HuH-7.5 (cell line): ENCODE data around the gene KCNH8.
"Not testable (repeated sequence)": the region's sequence is repeated elsewhere in the genome, so short reads cannot be mapped to it uniquely, and the experiment has no call there.

Source experiments
- DNase-seq: peaks from one replicate; pipeline ENCODE4 v3.0.0; 2011; ENCODE audit warnings: low spot score

KCNH8 gene

DNA sequence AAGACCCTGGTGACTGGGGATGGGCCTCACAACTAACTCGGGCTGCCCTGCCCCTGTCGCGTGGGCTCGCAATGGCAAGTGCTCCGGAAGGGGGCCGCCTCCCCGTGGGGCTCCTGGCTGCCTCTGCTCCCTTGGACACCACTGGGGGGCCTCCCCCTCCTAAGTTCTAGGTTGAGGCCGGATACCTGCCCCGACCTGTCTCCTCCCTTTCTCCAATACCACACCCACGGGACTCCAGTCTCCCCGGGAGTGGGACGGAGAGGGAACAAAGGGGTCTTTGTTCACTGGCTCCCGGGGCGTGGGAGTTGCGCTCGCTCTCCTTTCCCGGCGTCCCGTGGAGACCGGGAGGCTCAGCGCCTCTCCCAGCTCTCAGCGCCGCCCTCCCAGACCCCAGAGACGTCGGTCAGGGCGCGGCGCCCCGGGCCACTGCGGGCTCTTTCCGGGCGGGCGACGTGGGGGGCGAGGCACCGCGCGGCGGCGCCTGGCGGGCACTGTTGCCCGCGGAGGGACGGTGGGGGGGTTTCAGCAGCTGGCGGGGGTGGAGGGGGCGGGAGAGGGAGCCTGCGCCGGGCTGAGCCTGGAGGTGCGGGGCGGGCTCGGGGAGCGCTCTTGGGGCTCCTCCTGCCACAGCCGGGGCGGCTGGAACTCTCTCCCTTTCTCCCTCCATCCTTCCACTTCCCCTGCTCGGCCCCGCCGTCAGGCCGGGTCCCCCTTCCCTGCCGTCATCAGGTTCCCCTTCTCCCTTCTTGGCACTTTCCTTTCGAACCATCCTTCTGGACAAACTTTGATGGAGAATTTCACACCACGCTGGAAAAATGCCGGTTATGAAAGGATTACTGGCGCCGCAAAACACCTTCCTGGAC, at the start of gene KCNH8:
KCNH8 (plus strand) TSS at position 606 of the 863 bp plus-strand sequence; CDS start at position 816, 210 bp downstream.
- peak; percentile 53 for DNase-seq

DNA sequence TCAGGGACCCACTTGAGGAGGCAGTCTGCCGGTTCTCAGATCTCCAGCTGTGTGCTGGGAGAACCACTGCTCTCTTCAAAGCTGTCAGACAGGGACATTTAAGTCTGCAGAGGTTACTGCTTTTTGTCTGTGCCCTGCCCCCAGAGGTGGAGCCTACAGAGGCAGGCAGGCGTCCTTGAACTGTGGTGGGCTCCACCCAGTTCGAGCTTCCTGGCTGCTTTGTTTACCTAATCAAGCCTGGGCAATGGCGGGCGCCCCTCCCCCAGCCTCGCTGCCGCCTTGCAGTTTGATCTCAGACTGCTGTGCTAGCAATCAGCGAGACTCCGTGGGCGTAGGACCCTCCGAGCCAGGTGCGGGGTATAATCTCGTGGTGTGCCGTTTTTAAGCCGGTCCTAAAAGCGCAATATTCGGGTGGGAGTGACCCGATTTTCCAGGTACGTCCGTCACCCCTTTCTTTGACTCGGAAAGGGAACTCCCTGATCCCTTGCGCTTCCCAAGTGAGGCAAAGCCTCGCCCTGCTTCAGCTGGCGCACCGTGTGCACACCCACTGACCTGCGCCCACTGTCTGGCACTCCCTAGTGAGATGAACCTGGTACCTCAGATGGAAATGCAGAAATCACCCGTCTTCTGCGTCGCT, 45.5 kb upstream of the KCNH8 start:
- not testable (repeated sequence) for DNase-seq

DNA sequence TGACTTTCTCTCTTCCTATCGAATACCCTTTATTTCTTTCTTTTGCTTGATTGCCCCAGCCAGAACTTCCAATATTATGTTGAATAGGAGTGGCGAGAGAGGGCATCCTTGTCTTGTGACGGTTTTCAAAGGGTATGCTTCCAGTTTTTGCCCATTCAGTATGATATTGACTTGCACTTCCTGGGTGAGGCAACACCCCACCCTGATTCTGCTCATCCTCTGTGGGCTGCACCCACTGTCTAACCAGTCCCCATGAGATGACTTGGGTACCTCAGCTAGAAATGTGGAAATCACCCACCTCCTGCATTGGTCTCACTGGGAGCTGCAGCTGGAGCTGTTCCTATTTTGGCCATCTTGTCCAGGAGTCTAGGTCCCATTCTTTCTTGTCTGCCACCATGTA, 44.8 kb upstream of the KCNH8 start:
- no peak for DNase-seq

DNA sequence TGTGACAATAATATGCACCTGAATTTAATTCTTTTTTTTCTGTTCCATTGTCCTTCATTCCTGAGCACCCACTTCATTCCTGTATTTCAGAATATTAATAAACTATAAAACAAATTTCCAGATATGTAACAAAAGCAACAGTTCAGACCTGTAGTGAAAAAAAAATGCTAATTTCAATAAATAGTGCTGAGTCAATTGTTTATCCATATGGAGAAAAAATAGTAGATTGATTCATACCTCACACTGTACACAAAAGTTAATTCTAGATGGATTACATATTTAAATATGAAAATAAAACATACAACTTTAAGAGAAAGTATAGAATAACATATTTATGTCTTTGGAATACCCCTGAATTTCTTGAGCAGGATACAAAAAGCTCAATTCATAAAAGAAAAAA, 43.9 kb upstream of the KCNH8 start:
- DNase-seq: no peak

DNA sequence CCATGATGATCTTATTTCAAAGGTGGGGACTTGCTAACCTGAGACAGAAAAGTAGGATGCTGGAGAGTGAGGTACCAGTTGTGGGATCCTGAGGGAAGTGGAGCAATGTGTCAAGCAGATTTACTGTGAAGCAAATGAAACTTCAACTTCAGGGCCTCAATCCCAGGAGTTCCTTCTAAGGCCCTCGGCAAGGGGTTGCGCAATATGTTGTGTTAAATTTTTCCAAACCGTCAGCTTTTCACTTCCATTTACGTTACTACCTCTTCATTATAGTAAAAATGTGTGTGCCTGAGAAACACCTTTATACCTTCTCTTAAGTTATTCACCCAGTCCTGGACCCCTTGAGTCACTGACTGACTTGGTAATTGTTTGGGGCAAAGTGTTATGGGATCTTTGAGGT, 42.5 kb upstream of the KCNH8 start:
- no peak for DNase-seq

DNA sequence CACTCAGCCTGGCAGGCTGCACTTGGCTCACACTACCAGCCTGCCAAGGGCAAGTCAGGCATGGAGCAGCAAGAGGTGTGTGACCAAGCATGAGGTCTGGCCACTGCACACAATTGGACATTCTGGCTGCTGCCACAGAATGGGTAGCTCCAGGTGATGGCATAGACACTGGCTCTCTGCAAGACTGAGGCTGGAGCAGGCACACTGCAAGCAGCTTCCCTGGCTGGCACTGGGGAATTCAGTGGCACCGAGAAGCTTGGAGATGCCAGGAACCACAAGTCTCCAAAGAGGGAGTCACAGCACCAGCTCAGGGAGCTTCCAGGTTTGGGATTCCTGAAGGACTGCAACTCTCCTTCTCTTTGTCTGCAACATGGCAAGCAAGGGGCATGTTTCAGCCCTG, 42.0 kb upstream of the KCNH8 start:
- DNase-seq: no peak

DNA sequence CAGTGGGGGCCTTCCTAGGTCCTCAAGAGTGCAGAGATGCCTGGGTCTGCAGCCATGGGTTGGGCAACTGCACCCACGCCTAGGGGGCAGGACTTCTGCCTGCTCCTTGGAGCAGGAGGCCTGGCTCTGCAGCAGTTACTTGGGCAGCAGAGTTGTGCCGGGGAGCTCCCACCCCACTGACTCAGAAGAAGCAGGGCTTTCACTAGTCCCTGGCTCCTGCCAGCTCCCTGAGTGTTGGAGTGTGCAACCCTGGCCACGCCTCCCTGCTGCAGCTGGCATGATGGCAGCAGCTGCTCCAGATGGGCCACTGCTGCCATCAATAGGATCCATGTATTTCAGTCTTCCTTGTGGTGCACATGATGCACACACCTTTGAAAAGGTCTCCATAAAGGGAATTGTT, 40.6 kb upstream of the KCNH8 start:
- DNase-seq: no peak

DNA sequence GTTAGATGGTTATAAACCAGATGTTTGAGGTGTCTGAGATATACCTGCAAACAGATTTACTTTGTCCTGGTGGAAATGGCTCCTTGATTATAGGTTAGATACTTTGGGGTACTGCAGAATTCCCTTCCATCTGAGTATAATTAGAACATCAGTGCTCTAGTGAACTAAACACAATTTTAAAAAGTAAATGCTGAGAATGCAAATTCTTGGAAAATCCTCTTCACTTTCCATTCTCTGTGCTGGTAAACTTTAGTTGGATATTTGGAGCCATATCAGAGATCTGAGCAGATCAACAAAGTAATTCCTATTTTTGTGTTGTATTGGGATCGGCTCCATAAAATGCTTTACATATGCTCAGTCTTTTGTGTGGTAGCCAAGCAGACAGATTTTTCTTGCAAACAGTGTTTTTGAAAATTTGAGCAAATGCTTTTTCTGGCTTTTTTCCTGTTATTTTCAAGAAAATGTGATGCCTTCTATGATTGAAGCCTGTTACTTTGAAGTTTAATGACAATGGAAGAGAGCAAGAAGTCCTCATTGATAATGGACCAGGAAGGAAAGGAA, 37.9 kb upstream of the KCNH8 start:
- no peak for DNase-seq

DNA sequence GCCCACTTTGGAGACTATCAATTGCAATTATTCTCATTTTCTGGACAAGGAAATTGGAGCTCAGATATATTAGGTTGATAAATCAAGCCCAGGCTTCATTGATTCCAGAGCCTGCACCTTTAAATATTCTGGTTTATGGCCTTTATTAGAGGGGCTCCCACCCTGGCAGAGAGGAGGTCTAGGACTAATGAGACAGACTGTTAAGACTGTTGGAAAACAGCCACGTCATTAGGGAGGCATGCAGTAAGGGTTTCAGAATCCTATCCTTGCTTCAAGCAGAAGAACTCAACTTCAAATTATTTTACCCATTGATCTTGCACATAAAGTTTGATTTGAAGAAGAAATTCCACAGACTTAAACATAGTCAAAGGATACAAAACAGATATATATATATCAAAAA, 33.8 kb upstream of the KCNH8 start:
- no peak for DNase-seq

DNA sequence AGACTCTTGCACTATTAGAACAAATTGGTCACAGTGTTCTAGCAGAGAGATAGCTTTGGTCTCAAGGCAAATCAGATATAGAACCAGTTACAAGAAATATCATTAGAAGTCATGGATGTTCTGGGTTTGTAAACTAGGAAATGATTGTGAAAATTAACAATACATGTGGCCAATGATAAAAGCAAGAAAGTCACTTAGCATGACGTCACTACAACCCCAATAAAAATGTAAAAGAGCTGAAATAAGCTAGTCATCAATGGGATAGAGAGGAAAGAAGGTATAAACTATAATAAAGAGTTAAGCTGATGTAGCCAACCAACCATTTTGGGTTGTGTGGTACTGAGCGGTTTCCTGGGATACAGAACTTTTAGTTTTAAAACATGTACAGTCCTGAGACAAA, 32.1 kb upstream of the KCNH8 start:
- DNase-seq: no peak

DNA sequence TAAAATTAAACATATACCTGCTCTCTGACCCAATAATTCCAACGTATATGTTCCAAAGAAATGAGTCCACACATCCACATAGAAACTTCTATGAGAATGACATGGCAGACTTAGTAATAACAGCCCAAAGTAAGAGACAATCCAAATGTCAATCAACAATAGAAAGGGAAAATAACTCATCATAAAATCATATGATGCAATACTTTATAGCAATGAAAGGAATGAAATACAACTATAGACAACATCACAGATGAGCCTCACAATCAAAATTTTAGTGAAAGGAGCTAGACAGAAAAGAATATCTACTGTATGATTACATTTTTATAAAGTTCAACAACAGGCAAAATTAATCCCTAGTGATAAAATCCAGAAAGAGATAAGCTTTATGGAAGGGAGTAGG, 23.6 kb upstream of the KCNH8 start:
- DNase-seq: no peak

DNA sequence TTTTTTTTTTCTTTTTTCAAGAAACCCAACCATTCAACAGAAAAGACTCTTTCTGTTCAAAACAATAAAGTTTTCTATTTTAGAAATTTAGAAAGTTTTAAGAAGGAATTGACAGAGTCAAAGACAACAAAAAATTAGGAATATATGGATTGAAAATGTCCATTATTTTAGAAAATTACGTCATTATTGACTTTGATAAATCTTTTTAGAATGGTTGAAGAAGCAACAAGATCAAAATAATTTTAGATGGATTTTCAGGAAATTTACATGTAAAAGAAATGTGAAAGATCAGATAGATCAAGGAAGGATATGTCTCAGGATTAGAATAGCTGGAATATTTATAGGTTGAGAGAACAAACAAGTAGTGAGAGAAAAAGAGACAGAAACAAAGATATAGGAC, 8.4 kb upstream of the KCNH8 start:
- DNase-seq: no peak

DNA sequence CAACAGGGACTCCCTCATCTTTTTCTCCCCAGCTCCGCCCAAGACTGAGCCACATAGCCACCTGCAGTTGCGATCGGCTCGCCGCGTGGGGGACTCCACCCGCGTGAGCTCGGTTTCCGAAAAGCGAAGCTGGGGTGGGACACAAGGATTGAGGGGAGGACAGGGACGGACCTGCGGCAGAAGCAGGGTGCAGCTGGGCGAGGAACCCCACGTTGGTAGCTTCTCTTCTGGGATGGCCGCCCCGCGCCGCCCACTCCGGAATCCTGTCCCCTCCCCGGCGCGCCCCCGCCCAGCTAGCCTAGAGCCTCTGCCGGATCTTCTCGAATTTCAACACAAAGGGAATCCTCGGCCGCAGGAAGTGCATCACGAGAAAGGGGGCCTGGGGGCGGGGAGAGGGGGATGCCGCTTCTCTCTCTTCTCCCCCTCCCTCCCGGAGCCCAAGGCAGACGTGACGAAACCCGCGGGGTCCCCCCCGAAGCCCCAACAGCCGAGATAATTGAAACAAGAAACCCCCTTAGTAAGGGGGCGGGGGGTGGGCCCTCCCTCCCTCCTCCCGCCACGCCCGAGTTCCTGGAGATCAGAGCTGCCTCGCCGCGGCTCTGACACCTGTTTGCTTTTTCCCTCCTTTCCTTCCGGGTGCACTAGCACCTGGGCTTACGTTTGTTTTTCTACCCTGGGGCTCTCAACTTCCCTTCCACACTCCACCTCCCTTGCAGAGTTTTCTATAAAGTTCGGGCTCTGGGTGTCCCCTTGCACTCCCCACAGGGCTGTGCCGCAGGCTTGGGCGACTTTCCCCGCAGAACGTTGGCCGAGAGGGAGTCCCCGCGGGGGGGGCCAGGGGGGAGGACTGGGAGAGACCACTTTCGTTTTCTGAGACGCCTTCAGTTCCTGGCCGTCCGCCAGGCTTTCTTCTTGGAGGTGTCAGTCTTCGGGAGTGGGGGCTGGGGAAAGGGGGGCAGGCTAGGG, 1.3 kb upstream of the KCNH8 start:
- DNase-seq: peak; percentile 91

DNA sequence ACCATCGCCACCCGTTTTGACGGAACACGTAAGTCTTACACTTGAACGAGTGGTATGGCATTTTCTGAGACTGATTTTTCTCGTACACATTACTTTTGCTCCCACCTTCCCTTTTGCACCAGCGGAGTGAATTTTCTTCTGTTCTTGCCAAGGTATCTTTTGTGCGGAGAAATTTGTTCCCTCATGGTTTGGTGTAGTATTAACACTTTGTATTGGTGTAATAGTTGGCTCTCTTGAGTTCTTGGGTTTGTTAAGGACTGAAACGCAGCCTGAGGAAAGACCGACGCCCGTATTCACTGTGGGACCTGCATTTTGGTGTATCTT, 420 bp downstream of the KCNH8 start:
- DNase-seq: no peak

DNA sequence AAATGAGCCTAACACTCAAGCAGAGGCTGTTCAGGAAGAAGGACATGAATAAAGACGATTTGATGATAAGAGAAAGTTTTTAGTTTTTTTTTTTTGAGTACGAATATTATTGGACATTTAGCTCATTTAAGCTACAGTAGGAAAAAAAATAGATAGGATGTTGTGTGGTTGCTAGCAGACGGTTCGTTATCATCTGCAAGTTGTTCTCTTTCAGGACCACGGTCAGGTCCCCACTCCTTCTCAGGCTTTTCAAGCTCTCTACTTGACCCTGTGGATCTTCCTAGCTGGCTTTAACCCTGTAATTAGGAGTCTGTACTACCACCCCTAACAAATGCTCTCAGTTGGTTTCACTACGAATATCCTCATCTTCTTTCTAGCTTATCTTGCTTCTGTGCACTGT, 1.1 kb downstream of the KCNH8 start:
- peak; percentile 51 for DNase-seq

DNA sequence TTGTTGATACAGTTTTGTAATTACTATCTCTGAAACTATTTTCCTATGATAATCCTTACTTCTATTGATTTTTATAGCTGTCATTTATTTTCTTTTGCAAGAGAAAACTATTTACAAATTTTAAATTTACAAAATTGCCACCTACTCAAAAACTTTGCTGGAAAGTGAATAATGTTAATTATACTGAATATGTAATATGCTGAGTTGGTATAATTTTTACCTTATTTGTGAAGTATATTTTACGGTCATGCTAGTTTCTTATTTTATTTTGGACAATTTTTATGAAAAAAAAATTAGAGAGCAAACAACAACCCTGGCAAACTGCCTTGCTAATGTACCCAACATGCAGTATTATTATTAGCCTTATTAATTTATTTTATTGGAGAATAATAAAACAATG, 2.9 kb downstream of the KCNH8 start:
- DNase-seq: no peak

DNA sequence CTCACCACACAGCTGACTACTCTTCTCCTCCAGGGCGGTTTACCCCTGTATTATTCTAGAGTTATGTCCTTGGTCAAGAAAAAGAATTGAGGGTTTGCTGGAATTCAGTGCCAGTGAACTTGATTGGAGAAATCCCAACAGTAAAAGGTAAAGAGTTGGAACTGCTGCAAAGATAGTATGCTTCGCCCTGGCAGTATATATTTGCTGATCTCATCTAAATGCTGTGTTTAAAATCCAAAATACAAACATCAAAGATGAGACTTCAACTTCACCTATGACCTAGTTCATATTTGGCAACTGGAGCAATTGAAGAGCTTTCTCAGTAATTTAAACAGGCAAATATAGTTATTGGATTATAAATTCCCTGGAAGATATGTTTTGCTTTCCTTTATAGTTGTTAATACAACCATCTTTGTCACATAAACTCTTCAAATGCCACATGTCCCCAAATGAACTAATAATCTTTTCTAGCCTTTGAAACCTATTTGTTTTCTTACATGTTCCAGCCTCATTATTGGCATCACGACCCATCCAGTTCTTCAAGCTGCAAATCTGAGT, 6.5 kb downstream of the KCNH8 start:
- DNase-seq: no peak

DNA sequence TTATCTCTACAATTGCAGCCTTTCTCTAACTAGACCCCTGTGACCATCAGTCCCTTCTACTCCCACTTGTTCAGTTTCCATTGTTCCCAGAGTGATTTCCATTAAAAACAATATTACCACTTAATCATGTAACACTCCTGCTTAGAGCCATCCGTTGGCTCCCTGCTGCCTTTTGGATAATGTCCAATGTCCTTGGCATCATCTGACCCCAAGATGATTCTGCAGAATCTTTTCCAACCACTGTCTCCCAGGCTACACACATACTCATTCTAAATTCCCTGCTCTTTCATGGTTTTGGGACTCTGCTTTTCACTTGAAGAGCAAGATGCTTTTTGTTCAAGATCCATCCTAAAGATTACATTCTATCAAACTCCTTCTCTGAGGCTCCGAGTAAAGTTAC, 7.1 kb downstream of the KCNH8 start:
- DNase-seq: no peak

DNA sequence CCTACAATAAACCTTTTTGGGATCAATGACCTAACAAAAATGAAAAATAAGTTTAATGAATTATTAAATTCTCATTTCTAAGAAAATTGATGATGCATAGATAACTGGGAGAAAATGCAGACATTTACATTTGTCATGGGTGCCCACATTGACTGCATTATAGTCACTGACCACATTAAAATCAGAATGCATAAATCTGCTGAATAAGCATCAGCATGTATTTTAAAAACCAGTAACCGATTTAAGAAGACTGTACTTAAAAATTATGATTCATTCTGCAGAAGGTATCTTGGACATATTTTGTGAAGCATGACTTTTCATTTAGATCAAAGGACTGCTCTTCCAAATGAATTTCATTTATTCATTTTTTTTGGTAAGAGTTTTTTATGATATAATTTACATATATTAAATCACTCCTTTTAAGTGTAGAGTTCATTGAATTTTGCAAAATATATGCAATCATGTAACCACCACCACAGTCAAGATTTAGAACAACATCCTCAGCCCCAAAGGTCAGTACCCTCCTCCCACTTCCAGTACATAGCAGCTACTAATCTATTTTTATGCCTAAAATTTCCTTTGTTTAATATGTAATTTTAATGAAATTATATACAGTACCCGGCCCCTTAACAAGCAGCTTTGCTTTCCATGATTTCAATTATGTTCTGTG, 11.8 kb downstream of the KCNH8 start:
- DNase-seq: no peak

DNA sequence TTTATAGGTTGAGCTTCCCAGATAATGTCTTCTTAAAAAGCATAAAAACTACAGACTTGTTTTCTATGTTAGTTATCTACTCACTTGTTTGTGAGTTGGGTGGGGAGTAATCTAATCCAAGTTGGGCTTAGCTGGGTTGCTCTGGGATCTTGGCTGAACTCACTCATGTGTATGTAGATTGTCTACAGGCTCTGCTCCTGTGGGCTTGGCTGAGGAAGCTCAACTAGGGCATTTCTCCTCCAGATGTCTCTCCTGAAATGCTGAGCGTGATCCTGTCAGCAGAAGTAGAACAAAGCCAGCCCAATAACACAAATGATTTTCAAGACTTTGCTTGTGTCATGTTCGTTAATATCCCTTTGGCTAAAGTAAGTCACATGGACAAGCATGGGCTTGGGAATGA, 17.3 kb downstream of the KCNH8 start:
- DNase-seq: no peak

DNA sequence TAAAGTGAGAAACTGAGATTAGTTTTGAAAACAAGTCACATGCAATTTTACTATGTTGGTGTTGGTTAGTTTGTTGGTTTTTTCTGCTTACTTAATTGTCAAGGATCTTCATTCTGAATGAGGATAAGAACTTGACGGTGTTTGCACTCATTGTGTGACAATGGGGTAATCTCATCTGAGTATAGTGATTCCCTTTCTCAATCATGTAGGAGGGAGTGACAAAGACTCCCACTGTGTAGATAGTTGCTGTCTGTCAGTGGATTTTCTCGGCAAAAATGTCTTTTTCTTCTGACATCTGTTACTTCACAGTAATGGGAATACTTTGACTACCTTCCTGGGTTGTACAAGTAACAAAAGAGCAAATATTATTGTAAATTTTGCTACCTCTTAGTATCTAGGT, 23.5 kb downstream of the KCNH8 start:
- no peak for DNase-seq

DNA sequence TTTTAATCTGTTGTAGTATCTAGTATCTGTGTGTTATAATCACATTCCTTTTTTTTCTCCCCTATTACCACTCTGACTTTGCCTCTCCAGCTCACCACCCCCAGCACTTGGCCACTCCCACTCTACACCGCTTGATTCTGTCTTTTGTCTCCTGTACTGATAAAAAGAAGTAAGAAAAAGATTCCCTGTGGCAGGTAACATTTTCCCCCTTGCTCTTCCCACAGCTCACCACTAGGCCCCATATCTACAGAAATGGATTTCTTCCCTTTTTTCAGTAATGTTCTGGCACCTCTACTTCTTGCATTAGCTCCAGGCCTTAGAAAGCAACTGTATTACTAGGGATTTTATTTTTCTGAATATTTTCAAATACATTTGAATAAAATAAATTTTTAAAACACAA, 25.6 kb downstream of the KCNH8 start:
- peak; percentile 16 for DNase-seq
